C4-2B (cell line): ENCODE measurements around the gene HYAL2.

Experiments
- CTCF ChIP-seq: fragments of 450-650 bp; conservative IDR thresholded peaks from 2 replicates; pipeline ENCODE4 v1.5.1; 2017; ENCODE audit warnings: mild to moderate bottlenecking
- ZFX ChIP-seq: fragments of 450-650 bp; IDR thresholded peaks from 2 replicates; pipeline ENCODE4 v1.6.1; 2017

GRCh38 chr3:50355829-50356552 is 33.4 kb upstream of the HYAL2 start:
- no peak for TF ChIP-seq CTCF
- no peak for TF ChIP-seq ZFX
